HG03066 (cell line): ENCODE results near the gene ZNF227.
"Not testable (repeated sequence)": the region's sequence is repeated elsewhere in the genome, so short reads cannot be mapped to it uniquely, and the experiment has no call there.

ENCODE experiments used
- ATAC-seq: cut with Tn5 transposase; IDR thresholded peaks from one replicate; pipeline ENCODE4 v1.9.1; 2021; ENCODE audit warnings: low read depth; ENCODE audit not compliant: unreplicated experiment

Gene ZNF227

GRCh38 chr19:44232867-44233266 lies 20.5 kb downstream of the ZNF227 start:
- no peak for ATAC-seq

GRCh38 chr19:44236384-44236783 lies 24.1 kb downstream of the ZNF227 start:
- no peak for ATAC-seq

GRCh38 chr19:44252332-44252731 lies 40.0 kb downstream of the ZNF227 start:
- ATAC-seq, result not testable (repeated sequence)

GRCh38 chr19:44253392-44253791 lies 41.1 kb downstream of the ZNF227 start:
- ATAC-seq, result not testable (repeated sequence)

- ATAC-seq, result no peak
Observed at GRCh38 chr19:44254496-44254895, 42.2 kb downstream of the ZNF227 start.

- no peak for ATAC-seq
Observed at GRCh38 chr19:44255705-44256411, 43.5 kb downstream of the ZNF227 start.

- ATAC-seq, result no peak
Observed at GRCh38 chr19:44258136-44258535, 45.8 kb downstream of the ZNF227 start.

GRCh38 chr19:44258835-44259413 lies 46.6 kb downstream of the ZNF227 start:
- no peak for ATAC-seq

- no peak for ATAC-seq
Observed at GRCh38 chr19:44260343-44260681, 48.0 kb downstream of the ZNF227 start.

- no peak for ATAC-seq
Observed at GRCh38 chr19:44260695-44261446, 48.5 kb downstream of the ZNF227 start.

GRCh38 chr19:44277331-44277730 lies 65.0 kb downstream of the ZNF227 start:
- ATAC-seq, result no peak

- no peak for ATAC-seq
Observed at GRCh38 chr19:44278181-44278690, 65.9 kb downstream of the ZNF227 start.

- no peak for ATAC-seq
Observed at GRCh38 chr19:44280916-44281315, 68.6 kb downstream of the ZNF227 start.

GRCh38 chr19:44282846-44283245 lies 70.5 kb downstream of the ZNF227 start:
- no peak for ATAC-seq

GRCh38 chr19:44284968-44285367 lies 72.6 kb downstream of the ZNF227 start:
- no peak for ATAC-seq
